GM12874 (cell line): ENCODE measurements around the gene GATA2.

Experiments used
- CTCF ChIP-seq: IDR thresholded peaks from 2 replicates; pipeline ENCODE4 v1.5.1; 2011; ENCODE audit warnings: low read depth, mild to moderate bottlenecking, control low read depth, low read length, moderate library complexity; ENCODE audit not compliant: insufficient read depth

The GATA2 gene

GRCh38 chr3:128463354-128463753 is 29.6 kb downstream of the GATA2 start:
- TF ChIP-seq CTCF, result no peak

GRCh38 chr3:128462931-128463330 is 30.1 kb downstream of the GATA2 start:
- no peak for TF ChIP-seq CTCF

- TF ChIP-seq CTCF, result no peak
These were observed 30.6 kb downstream of the GATA2 start for GRCh38 chr3:128462341-128462910.

- TF ChIP-seq CTCF, result no peak
These were observed 31.3 kb downstream of the GATA2 start for GRCh38 chr3:128461731-128462130.

GRCh38 chr3:128459461-128459820 is 33.6 kb downstream of the GATA2 start:
- no peak for TF ChIP-seq CTCF

GRCh38 chr3:128458746-128459460 is 34.1 kb downstream of the GATA2 start:
- TF ChIP-seq CTCF, result no peak

GRCh38 chr3:128457937-128458336 is 35.1 kb downstream of the GATA2 start:
- no peak for TF ChIP-seq CTCF
